Activated CD8-positive, alpha-beta memory T cell treated with anti-CD3 and anti-CD28 coated beads, Interleukin-2, amount 50 U/mL, for 24 hours (primary cell): ENCODE results near the gene SFT2D2.

Experiments used
- DNase-seq: peaks from one replicate; pipeline ENCODE4 v3.0.0-alpha.2; 2020; ENCODE audit errors: extremely low read depth

SFT2D2 gene

GRCh38 chr1:168265596-168265995 is 39.8 kb downstream of the SFT2D2 start:
- DNase-seq: no peak

DNA sequence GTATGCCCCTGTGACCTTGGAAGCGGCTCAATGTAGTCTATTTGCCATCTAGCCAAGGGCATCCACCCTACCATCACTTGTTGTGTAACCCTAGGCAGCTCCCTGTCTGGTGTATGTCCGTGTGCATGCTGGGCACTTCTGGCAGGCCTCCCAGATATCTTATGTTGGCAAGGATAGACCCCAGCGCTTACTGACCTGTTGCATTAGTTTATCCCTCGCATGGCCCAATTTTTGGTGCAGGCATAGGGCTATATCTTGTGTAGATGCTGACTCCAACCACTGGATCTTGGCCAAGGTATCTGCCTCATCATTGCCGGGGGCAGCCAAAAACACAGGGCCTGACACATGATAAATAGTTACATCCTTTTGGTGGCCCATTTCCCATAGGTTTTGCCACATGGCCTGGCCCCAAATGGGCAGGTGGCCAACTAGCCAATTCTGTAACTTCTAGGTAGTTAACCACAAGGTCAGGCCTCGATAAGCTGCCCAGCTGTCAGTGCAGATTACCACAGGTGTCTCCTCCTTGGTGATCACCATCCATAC is 40.9 kb downstream of the SFT2D2 start:
- no peak for DNase-seq

GRCh38 chr1:168271636-168272035 is 45.8 kb downstream of the SFT2D2 start:
- no peak for DNase-seq

GRCh38 chr1:168273575-168273974 is 47.8 kb downstream of the SFT2D2 start:
- no peak for DNase-seq

DNA sequence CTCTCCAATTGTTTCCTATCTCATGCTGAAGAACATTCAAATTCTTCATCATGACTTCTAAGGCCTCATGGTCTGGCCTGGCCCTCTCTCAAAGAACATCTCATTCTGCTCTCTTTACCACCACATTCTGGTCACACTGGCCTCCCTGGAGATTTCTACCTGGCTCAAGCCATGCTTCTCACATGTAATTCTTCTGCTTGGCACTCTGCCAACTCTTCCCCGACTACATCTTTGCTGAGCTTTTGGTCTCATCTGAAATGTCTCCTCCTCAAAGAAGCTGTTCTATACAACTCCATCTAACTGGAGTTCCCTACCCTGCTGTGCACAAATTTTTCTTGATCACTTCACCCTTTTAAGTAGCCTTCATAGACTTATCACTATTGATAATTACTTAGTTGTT is 53.4 kb downstream of the SFT2D2 start:
- no peak for DNase-seq

DNA sequence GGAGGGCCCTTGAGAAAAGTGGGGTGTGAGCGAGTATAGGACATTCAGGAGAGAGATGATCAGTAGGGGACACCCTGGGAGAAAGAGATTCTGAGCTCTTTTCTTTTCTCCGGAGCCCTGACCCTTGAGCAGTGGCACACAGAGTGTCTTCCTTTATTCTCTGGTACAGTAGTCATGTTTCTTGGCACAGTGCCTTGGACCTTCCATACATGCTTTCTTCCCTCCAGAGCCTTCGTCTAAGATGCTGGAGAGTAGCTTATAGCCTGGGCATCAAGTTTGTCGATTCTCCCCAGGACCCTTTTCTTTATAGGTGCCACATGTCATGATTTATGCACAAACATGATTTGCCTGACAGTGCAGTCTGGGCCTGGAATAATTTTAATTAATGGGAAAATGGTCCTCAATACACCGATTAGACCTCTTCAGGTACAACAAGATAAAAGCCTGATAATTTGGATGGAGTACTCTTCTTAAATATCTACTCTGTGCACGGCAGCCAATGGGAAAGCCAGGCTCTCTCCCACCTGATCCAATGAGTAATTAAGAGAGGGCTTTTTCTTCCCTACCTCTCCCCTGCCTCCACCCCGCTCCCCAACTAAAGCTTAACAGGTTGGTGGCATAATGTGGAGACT is 54.6 kb downstream of the SFT2D2 start, which contains the start of gene TBX19:
Gene TBX19, plus strand, starts transcription at position 582 of the 632 bp plus-strand sequence. CDS start 214 bp downstream, outside the sequence.
- DNase-seq: no peak

- no peak for DNase-seq
Observed at GRCh38 chr1:168281603-168282325, 56.0 kb downstream of the SFT2D2 start.

- no peak for DNase-seq
Observed at GRCh38 chr1:168285521-168285790, 59.7 kb downstream of the SFT2D2 start.

DNA sequence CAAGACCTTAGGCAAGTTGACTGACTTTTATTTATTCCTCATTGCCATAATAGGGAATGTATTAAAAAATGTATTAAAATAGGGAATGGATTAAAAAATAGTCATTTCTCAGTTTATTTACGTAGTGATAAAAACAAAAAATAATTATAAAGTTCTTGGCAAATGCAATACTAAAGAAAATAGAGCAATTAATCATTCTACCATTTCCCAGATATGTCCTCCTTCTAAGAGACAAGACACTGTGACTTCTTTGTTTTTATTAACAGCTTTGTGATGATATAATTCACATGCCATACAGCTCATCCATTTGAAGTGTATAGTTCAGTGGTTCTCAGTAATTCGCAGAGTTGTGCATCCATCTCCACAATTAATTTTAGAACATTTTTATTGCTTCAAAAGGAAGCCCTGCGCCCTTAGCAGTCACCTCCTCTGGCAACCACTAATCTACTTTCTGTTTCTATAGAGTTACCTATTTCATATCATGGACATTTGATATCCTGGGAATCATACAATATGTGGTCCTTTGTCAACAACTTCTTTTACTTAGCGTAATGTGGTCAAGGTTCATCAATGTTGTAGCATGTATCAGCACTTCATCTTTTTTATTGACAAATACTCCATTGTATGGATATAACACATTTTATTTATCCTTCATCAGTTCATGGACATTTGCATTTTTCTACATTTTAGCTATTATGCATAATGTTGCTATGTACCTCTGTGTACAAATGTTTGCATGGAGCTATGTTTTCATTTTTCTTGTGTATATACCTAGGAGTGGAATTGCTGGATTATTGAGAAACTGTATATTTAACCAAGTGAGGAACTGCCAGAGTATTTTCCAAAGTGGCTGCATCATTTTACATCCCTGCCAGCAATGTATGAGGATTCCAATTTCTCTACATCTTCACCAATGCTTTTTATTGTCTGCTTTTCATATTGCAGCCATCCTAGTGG is 60.4 kb downstream of the SFT2D2 start:
- no peak for DNase-seq

- no peak for DNase-seq
Observed at GRCh38 chr1:168287237-168287664, 61.4 kb downstream of the SFT2D2 start.

DNA sequence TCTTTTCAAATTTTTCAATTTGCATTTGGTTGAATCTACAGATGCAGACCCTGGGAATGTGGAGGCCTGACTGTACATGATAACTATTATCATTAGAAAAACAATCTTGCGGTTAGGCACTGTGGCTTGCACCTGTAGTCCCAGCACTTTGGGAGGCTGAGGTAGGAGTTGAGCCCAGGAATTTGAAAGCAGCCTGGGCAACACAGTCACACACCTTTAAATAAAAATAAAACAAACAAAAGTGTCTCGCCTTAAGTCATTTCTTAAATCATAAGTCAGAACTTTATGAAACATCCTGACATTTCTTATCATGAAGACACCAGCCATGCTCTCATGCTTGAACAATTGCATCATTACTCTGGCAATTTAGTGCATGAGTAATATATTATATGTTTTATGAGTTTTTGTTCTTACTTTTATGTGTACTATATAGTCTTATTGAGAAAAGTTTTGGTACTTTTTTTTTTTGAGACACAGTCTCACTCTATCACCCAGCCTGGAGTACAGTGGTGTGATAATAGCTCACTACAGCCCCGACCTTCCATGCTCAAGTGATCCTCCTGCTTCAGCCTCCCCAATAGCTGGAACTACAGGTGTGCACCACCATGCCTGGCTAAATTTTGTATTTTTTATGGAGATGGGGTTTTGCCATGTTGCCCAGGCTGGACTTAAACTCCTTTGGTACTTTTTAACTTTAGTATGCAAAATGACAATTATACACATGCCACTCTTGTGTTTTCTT is 62.7 kb downstream of the SFT2D2 start:
- DNase-seq: no peak

- DNase-seq: no peak
Observed at GRCh38 chr1:168291222-168291837, 65.5 kb downstream of the SFT2D2 start.

- DNase-seq: no peak
Observed at GRCh38 chr1:168293356-168293755, 67.6 kb downstream of the SFT2D2 start.

DNA sequence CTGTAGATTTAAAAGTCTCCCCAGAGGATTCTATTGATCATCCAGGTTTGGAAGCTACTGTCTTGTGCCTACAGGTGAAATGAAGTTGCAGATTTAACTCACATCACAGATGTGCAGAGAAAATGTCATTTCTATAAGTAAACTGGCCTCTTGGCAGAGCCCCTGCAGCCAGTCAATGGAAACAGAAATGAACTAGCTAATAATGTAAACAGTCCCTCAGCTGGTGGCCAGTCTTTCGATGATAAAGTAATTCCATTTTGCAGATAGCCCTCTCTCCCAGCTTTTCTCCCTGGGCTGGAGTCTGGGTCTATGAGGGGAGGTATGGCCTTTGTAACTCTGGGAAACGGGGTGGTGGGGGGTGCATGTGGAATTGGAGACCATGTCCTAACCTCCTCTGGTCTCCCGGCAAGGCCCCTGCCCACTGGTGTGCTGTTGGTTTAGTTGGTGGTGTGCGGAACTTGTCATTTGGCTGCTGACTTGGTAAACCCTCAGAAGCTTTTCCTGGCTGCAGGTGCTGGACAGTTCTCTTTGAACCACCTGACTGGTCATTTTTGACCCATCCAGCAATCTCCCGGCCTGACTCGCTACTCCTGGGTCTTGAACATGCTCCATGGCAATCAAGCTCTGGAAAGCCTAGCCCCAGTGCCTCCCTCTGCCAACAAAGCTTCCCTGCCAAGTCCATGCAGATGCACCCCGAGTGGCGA is 69.8 kb downstream of the SFT2D2 start:
- DNase-seq: no peak

GRCh38 chr1:168297019-168297730 is 71.4 kb downstream of the SFT2D2 start:
- no peak for DNase-seq

DNA sequence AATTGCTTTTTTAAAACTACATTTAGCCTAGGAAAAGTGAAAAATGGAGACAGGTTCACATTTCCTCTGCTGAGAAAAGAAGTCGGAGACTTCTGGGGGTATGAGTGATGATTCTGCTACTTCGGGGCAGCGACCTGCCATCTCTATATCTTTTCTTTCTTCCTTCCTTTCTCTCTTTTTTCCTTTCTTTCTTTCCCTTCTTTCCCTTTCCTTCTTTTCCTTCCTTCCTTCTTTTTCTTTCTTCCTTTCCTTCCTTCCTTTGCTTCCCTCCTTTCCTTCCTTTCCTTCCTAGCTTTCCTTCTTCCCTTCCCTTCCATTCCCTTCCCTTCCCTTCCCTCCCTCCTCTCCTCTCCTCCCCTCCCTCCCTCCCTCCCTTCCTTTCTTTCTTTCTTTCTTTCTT is 72.6 kb downstream of the SFT2D2 start:
- DNase-seq: no peak

- DNase-seq: no peak
Observed at GRCh38 chr1:168300626-168301025, 74.8 kb downstream of the SFT2D2 start.

DNA sequence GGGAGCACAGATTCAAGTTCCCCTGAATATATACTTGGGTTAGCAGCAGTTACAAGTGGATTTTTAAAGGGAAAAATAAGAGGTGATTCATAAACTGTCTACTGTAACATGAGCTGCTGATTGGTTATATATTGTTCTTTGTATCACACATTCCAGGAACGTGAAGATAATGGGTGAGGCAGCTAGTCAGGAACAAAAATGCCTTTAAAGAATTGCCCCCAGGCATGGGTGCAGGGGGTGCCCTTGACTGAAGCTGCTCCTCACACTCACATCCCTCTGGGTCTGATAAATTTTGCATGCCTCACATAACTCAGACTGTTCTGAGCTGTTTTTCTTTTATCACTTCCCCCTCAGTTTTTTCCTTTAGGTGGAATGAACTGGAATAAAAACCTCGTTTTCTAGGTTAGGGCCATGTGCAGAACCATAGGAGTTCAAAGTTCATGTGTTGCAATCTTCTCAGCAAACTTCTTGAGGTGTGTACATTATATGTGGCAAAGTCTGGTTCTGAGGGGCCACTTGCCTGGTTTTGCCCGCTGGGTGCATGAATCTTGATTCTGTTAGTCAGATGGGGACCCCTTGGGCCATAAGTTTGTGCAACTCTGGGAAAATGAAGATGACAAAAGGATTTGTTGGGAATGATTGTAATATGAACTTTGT is 76.0 kb downstream of the SFT2D2 start:
- no peak for DNase-seq
